ENCODE data around the gene SLC12A8.

DNA sequence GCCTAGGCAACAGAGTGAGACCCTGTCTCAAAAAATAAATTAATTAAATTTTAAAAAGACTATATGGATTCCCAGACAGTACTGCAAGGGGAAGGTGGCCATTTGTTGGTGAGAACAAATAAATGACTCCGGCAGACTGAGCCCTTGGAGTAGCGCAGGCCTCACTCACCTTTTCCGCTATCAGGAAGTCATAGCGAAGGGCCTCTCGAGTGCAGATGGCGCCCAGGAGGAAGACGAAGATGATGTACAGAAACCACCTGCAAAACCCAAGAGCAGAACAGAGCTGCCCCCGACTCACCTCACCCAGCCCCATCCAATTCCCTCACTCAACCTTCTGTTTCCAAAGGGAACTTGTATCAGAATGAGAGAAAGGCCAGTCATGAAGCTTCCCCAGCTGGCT lies 93.9 kb downstream of the SLC12A8 start:
- TF ChIP-seq, protein P1, sequence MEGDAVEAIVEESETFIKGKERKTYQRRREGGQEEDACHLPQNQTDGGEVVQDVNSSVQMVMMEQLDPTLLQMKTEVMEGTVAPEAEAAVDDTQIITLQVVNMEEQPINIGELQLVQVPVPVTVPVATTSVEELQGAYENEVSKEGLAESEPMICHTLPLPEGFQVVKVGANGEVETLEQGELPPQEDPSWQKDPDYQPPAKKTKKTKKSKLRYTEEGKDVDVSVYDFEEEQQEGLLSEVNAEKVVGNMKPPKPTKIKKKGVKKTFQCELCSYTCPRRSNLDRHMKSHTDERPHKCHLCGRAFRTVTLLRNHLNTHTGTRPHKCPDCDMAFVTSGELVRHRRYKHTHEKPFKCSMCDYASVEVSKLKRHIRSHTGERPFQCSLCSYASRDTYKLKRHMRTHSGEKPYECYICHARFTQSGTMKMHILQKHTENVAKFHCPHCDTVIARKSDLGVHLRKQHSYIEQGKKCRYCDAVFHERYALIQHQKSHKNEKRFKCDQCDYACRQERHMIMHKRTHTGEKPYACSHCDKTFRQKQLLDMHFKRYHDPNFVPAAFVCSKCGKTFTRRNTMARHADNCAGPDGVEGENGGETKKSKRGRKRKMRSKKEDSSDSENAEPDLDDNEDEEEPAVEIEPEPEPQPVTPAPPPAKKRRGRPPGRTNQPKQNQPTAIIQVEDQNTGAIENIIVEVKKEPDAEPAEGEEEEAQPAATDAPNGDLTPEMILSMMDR (conservative IDR thresholded peaks at IDR 0.05), result no peak
- TF ChIP-seq ZFX (IDR thresholded peaks at IDR 0.05), result no peak

Data from C4-2B (cell line).